K562 (cell line): ENCODE data around the gene H2BK1. TPM values are rescaled to one million over a fixed set of nuclear protein-coding genes. Genes with fewer than 3 reads are reported as not detected.

Source experiments
- CGGBP1 ChIP-seq: fragments of 250-450 bp; sonication (Bioruptor Pico); IDR thresholded peaks from 2 replicates; pipeline ENCODE4 v1.9.0; 2021; ENCODE audit warnings: mild to moderate bottlenecking
- CREBBP ChIP-seq: IDR thresholded peaks from one replicate; pipeline ENCODE4 v1.6.1; 2012; ENCODE audit warnings: low read depth, mild to moderate bottlenecking, control low read depth, inconsistent platforms, low read length
- CREM ChIP-seq: IDR thresholded peaks from 2 replicates; pipeline ENCODE4 v1.6.1; 2014; ENCODE audit warnings: antibody characterized with exemption, low read depth
- EWSR1 ChIP-seq: fragments of 450-650 bp; IDR thresholded peaks from 2 replicates; pipeline ENCODE4 v1.6.1; 2018; ENCODE audit warnings: borderline replicate concordance, mild to moderate bottlenecking, low read depth, moderate library complexity; ENCODE audit not compliant: partially characterized antibody
- HINFP ChIP-seq: fragments of 450-650 bp; conservative IDR thresholded peaks from 2 replicates; pipeline ENCODE4 v1.6.1; 2016; ENCODE audit warnings: missing genetic modification characterization, low read depth, mild to moderate bottlenecking, control low read depth, missing compliant biosample characterization
- MGA ChIP-seq: fragments of 450-650 bp; IDR thresholded peaks from 2 replicates; pipeline ENCODE4 v1.6.1; 2016; ENCODE audit warnings: mild to moderate bottlenecking, moderate library complexity
- PRPF4 ChIP-seq: fragments of 200-400 bp; formaldehyde crosslinking; IDR thresholded peaks from one replicate; pipeline ENCODE4 v1.6.1; 2017; ENCODE audit warnings: low read length, low read depth, mild to moderate bottlenecking; ENCODE audit not compliant: insufficient read depth, poor library complexity, severe bottlenecking
- RBM17 ChIP-seq: fragments of 200-400 bp; formaldehyde crosslinking; IDR thresholded peaks from 2 replicates; pipeline ENCODE4 v1.6.1; 2017; ENCODE audit warnings: low read depth, mild to moderate bottlenecking, low read length, borderline replicate concordance
- STAT5A ChIP-seq: IDR thresholded peaks from 2 replicates; pipeline ENCODE4 v1.6.1; 2012; ENCODE audit warnings: low read length, inconsistent platforms, borderline replicate concordance
- TGIF2 ChIP-seq: sonication (generic); formaldehyde crosslinking; IDR thresholded peaks from 2 replicates; pipeline ENCODE4 v1.8.1; 2022; ENCODE audit warnings: mild to moderate bottlenecking, missing genetic modification reagents, moderate library complexity
- THRA ChIP-seq: fragments of 450-650 bp; IDR thresholded peaks from 2 replicates; pipeline ENCODE4 v1.6.1; 2017; ENCODE audit warnings: mild to moderate bottlenecking, moderate library complexity
- WHSC1 ChIP-seq: IDR thresholded peaks from one replicate; pipeline ENCODE4 v1.6.1; 2012; ENCODE audit warnings: low read length, control low read depth, inconsistent platforms
- ZNF3 ChIP-seq: fragments of 250-450 bp; sonication (Bioruptor Pico); IDR thresholded peaks from 2 replicates; pipeline ENCODE4 v1.5.0; 2021; ENCODE audit warnings: mild to moderate bottlenecking, moderate library complexity
- polyA plus RNA-seq, 8 experiments: library from polyadenylated mRNA; depleted of rRNA in 4 of 8; stranded (reverse) in 5 of 8; unstranded in 3 of 8; fragments of >200 nt; fragmentation: Nextera tagmentation in 2 of 8; fragmentation: Illumina TruSeq in 1 of 8; extraction: Ambion mirVana in 2 of 8; extraction: Trizol in 1 of 8; gene quantifications; 2 replicates each; pipeline versions ENCODE4 v1.2.1 to v1.2.3, GENCODE V29; 2011 to 2014; ENCODE audit warnings: inconsistent platforms in 1 of 8, missing spikeins in 1 of 8
- total RNA-seq, 7 experiments: library from RNA; depleted of rRNA in 6 of 7; stranded (reverse); fragments of >200 nt in 6 of 7; fragmentation: Illumina TruSeq in 2 of 7; extraction: Trizol in 2 of 7; gene quantifications; 2 replicates each; pipeline versions ENCODE4 v1.2.1 to v1.2.3, GENCODE V29; 2011 to 2021; ENCODE audit warnings: low replicate concordance in 1 of 7

The H2BK1 gene
- total and polyA plus RNA-seq, 9 of the 15 experiments (the other 6 are each of a cell fraction or from before 2014, with no cell fraction given): not detected

GRCh38 chr7:151248346-151249033 is 38.2 kb upstream of the H2BK1 start, which contains the start of gene SMARCD3 (continued):
- no peak for TF ChIP-seq HINFP
- no peak for TF ChIP-seq RBM17
- no peak for TF ChIP-seq PRPF4
- TF ChIP-seq MGA: no peak
- TF ChIP-seq CREBBP: no peak
- peak; percentile 26; the same call in 1 of the 2 replicates for TF ChIP-seq CGGBP1
- no peak for TF ChIP-seq EWSR1
- TF ChIP-seq THRA: no peak
- no peak for TF ChIP-seq STAT5A
- no peak for TF ChIP-seq ZNF3
- TF ChIP-seq WHSC1: no peak
- no peak for TF ChIP-seq TGIF2 (CRISPR knock-in tag)
- TF ChIP-seq CREM: no peak; the same call in 1 of the 2 replicates
